ENCODE results near the gene ARL6IP4.

- TF ChIP-seq CTCF (IDR thresholded peaks at IDR 0.05) (no peak), POLR2A (IDR thresholded peaks at IDR 0.05) (no peak), EP300 (IDR thresholded peaks at IDR 0.05) (no peak)
Measured at GRCh38 chr12:122961531-122962329, 18.8 kb upstream of the ARL6IP4 start.
